ENCODE results near the gene SPTBN1.

SPTBN1 gene

GRCh38 chr2:54439582-54439981 lies 16.5 kb upstream of the SPTBN1 start:
- no peak for DNase-seq (ENCODE audit: low read depth)
- no peak for TF ChIP-seq CTCF (conservative IDR thresholded peaks at IDR 0.05; ENCODE audit: low read depth, low read length)
- no peak overlapping the region for H3K4me3 ChIP-seq (ENCODE audit: low read depth, low read length)

- TF ChIP-seq CTCF (conservative IDR thresholded peaks at IDR 0.05; ENCODE audit: low read depth, low read length), result no peak
- no peak overlapping the region for H3K4me3 ChIP-seq (ENCODE audit: low read depth, low read length)
- no peak for DNase-seq (ENCODE audit: low read depth)
Measured at GRCh38 chr2:54440050-54440449, 16.1 kb upstream of the SPTBN1 start.

GRCh38 chr2:54444503-54444902 lies 11.6 kb upstream of the SPTBN1 start:
- TF ChIP-seq CTCF (conservative IDR thresholded peaks at IDR 0.05; ENCODE audit: low read depth, low read length), result no peak
- no peak for DNase-seq (ENCODE audit: low read depth)

GRCh38 chr2:54446122-54446521 lies 10.0 kb upstream of the SPTBN1 start:
- no peak for DNase-seq (ENCODE audit: low read depth)
- H3K4me3 ChIP-seq (ENCODE audit: low read depth, low read length), result no peak overlapping the region
- TF ChIP-seq CTCF (conservative IDR thresholded peaks at IDR 0.05; ENCODE audit: low read depth, low read length), result no peak

More at GRCh38 chr2:54444503-54444902, 11.6 kb upstream of the SPTBN1 start:
- H3K4me3 ChIP-seq (ENCODE audit: low read depth, low read length), result no peak overlapping the region

- TF ChIP-seq CTCF (conservative IDR thresholded peaks at IDR 0.05; ENCODE audit: low read depth, low read length), result no peak
- no peak for DNase-seq (ENCODE audit: low read depth)
- H3K4me3 ChIP-seq (ENCODE audit: low read depth, low read length), result no peak overlapping the region
Measured at GRCh38 chr2:54446625-54447024, 9.5 kb upstream of the SPTBN1 start.

GRCh38 chr2:54454548-54455130 lies 1.5 kb upstream of the SPTBN1 start:
- no peak for DNase-seq (ENCODE audit: low read depth)
- no peak for TF ChIP-seq CTCF (conservative IDR thresholded peaks at IDR 0.05; ENCODE audit: low read depth, low read length)
- H3K4me3 ChIP-seq (ENCODE audit: low read depth, low read length), result peak overlapping the region; percentile 69

GRCh38 chr2:54455131-54455562 lies 980 bp upstream of the SPTBN1 start:
- TF ChIP-seq CTCF (conservative IDR thresholded peaks at IDR 0.05; ENCODE audit: low read depth, low read length), result no peak
- H3K4me3 ChIP-seq (ENCODE audit: low read depth, low read length), result peak overlapping the region; percentile 69
- no peak for DNase-seq (ENCODE audit: low read depth)
